Activated CD4-positive, alpha-beta T cell treated with anti-CD3 and anti-CD28 coated beads, Interleukin-10, Interleukin-2, amounts not matched to agents 100 ng/mL and 50 ng/mL, durations not matched to agents 16 hours and 8 hours (primary cell): ENCODE results near the gene REPS2.
A peak's percentile ranks its signal among the peaks of the same experiment; 100 is the strongest.
"Not testable (repeated sequence)": the region's sequence is repeated elsewhere in the genome, so short reads cannot be mapped to it uniquely, and the experiment has no call there.

ENCODE experiments used
- DNase-seq: peaks from one replicate; pipeline ENCODE4 v3.0.0-alpha.2; 2020

The REPS2 gene

GRCh38 chrX:16966752-16967448 lies 20.4 kb downstream of the REPS2 start:
- no peak for DNase-seq

GRCh38 chrX:16968753-16969152 lies 22.3 kb downstream of the REPS2 start:
- not testable (repeated sequence) for DNase-seq

DNA sequence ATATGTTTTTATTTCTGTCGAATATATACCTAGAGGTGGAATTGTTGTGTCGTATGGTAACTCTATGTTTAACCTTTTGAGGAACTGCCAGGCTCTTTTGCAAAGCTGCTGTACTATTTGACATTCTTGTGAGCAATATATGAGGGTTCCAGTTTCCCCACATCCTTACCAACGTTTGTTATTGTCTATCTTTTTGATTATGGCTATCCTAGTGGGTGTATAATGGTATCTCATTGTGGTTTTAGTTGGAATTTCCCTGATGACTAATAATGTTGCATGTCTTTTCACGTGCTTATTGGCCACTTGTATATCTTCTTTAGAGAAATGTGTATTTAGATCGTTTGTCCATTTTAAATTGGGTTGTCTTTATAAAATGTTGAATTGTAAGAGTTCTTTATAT lies 24.5 kb downstream of the REPS2 start:
- peak; percentile 8 for DNase-seq

- no peak for DNase-seq
Measured at GRCh38 chrX:16971694-16972093, 25.2 kb downstream of the REPS2 start.

DNA sequence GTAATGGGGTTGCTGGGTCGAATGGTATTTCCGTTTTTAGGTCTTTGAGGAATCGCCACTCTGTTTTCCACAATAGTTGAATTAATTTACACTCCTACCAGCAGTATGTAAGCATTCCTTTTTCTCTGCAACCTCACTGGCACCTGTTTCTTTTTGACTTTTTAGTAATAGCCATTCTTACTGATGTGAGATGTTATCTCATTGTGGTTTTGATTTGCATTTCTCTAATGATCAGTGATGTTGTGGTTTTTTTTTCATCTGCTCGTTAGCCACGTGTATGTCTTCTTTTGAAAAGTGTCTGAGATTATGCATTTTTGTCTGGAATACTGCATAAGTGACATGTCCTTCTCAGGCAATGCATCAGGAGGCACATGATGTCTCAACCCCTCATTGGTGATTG lies 28.8 kb downstream of the REPS2 start:
- DNase-seq: no peak

DNA sequence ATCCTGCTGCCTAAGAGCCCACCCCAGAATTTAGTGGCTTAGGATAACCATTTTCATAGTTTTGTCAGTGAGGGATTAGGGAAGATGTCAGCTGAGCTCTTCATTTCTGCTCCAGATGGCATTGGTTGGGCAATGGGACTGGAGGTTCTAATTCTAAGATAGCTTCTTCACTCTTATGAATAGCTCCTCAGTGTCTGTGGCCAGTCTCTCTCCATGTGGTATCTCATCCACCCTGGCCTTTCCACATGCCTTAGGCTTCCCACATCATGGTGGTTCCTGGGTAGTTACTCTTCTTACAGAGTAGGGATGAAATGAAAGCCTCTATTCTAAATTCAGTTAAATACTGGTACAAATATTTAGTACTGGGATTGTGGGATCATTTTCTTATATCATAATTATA lies 31.3 kb downstream of the REPS2 start:
- no peak for DNase-seq

GRCh38 chrX:16978193-16978984 lies 31.9 kb downstream of the REPS2 start:
- DNase-seq: no peak

- no peak for DNase-seq
Measured at GRCh38 chrX:16979226-16979625, 32.8 kb downstream of the REPS2 start.

GRCh38 chrX:16981209-16981608 lies 34.8 kb downstream of the REPS2 start:
- DNase-seq: no peak

DNA sequence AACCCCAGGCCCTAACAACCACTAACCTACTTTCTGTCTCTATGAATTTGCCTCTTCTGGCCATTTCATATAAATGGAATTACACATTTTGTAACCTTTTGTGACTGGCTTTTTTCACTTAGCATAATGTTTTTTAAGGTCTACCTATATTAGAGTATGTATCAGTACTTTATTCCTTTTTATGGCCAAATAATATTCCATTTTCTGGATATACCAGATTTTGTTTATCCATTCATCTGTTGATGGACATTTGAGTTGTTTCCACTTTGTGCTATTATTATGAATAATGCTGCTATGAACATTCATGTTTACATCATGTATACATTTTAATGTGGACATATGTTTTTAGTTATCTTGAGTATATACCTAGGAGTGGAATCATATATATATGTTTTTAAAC lies 35.5 kb downstream of the REPS2 start:
- DNase-seq: no peak

- no peak for DNase-seq
Measured at GRCh38 chrX:16983051-16983450, 36.6 kb downstream of the REPS2 start.

DNA sequence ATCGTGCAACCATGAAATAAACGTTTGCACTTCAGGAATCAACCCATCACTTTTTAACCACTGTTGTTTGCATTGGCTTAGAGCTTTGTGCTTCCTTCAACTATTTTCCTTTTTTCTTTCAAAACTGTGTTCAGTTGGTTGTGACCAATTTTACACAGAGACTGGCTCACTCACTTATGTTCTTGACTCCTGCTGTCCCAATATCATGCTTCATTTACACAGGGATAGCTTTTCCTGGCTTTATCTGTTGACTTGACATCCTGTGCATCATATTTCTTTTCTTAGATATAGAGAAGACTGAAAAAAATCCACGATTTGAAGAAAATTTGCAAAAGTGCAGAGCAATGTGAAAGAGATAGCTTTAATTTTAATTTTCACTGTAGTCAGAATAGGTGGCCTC lies 38.8 kb downstream of the REPS2 start:
- no peak for DNase-seq

DNA sequence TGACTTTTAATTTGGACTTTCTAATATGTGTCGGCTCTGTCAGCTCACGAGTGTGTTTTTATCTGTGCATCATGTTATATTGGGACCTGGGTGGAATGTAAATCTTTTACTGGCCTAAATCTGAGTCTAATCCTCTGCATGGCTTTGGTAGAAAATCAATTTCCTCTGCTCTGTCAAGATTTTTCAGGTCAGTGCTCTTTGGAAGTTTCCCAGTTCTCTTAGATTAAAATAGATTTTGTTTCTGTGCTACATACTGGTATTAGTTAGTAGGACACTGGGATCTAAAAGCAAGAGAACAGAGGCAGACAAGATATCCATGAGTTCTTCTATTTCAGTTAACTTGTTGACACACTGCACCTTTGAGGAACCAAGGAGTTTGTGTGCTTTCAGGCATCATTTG lies 39.7 kb downstream of the REPS2 start:
- DNase-seq: no peak

DNA sequence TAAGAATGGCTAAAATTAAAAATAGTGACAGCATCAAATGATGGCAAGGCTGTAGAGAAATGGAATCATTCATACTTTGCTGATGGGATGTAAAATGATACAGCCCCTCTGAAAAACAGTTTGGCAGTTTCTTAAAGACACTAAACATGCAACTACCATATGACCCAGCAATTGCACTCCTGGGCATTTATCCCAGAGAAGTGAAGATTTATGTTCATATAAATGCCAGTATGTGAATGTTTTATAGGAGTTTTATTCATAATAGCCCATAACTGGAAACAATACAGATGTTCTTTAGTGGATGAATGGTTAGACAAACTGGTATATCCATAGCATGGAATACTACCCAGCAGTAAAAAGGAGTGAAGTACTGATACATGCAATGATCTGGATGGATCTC lies 43.3 kb downstream of the REPS2 start:
- no peak for DNase-seq

- no peak for DNase-seq
Measured at GRCh38 chrX:16990839-16991238, 44.4 kb downstream of the REPS2 start.

DNA sequence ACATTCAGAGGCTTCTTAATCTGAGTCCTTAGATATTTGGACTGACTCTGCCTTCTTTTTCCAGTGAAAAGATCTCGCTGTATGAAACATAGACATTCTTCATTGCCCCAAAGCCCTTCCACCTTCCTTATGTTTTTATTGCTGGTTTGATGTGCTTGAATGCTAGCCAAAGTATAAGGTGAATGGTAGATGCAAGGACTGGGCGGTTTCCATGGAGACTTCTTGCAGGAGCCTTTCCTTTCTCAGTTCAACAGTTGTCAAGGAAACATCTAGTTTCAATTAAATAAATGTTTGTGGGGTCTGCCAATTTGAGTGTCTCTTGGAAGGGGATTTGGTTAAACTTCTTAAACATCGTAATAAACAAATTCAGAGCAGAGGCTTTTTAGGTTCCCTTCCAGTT lies 46.0 kb downstream of the REPS2 start:
- DNase-seq: no peak

GRCh38 chrX:16992951-16993350 lies 46.5 kb downstream of the REPS2 start:
- no peak for DNase-seq

DNA sequence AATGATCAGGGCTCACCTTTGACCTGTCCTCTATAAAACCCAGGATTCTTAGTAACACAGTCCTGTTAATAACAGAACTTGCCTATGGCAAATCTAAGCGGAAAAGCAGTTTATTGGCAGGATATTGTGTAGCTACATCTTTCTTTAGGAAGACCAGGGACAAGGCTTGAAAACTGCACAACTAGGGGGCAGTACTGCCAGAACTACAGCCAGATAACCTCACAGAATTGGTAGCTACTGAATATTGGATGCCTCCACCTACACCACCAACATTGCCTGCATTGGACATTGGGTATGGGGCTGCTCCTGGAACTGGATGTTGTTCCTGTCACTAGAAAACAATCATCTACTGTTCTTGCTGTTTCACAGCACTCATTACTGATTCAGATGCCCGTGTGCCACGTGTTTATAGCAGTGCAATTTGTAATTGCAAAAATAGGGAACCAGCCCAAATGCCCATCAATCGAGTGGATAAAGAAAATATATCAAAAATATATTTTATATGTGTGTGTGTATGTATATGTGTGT lies 47.4 kb downstream of the REPS2 start:
- no peak for DNase-seq

GRCh38 chrX:16994736-16995135 lies 48.3 kb downstream of the REPS2 start:
- DNase-seq: no peak

DNA sequence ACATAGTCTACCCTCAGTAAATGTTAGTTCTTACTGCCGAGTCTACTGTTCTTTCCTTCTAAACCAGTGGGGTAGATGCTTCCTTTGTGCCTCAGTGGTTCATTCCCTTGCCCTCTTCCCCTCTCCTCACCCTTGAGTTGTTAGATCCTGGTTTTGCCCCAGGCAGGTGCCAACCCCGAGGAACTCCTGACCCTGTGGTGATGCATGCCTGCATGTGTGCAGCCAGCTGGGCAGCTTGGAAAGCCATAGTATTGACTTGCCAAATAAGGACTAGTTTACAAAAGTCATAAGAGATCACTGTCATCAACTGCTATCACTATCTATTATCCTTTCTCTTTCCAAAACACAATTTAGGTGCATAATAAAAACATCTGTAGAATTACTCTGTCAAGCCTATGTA lies 50.9 kb downstream of the REPS2 start:
- DNase-seq: no peak

GRCh38 chrX:16999275-16999674 lies 52.8 kb downstream of the REPS2 start:
- no peak for DNase-seq

DNA sequence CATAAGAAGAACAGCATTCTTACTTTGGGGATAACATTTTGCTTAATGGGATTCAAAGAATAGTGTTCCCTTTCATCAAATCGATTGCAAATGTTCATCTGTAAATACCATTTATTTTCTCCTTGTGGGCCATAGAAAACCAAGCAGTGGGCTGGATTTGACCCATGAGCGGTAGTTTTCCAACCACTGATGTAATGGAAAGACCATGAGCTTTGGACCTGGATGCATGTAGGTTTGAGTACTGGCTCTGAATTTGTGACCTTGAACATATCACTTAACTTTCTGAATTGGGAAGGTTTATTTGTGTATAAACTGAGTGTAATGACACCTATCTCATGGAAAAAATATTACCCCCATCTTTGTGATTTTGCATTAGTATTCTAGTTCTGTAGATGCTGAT lies 54.3 kb downstream of the REPS2 start:
- DNase-seq: no peak

- no peak for DNase-seq
Measured at GRCh38 chrX:17005712-17006368, 59.4 kb downstream of the REPS2 start.
